ENCODE results near the gene RNF213. TPM values are rescaled to one million over a fixed set of nuclear protein-coding genes. Genes with fewer than 3 reads are reported as not detected.

RNF213 gene
- total RNA-seq, 2 donors from 2014 or later, result 98.8 to 99.3 TPM

- peak; percentile 78 for DNase-seq (ENCODE audit: low spot score)
Measured at GRCh38 chr17:80427366-80428282, 167.0 kb downstream of the RNF213 start.

DNA sequence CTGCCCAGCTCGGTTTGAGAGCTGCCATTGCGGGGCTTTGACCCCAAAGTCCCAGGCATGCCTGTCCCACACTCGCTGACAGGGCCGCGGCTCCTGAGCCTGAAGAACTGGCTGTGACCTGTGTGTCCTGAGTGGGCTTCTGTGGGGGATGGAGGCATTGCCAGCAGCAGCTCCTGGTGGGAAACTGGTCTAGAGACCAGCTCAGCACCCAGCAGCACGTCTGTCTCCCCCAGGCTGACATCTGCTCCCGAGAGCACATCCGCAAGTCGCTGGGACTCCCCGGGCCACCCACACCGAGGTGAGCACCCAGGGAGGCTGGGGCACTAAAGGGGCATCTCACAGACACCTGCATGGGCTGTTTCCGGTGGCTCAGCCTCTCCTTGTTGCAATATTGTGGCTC lies 167.7 kb downstream of the RNF213 start:
- peak; percentile 64 for DNase-seq (ENCODE audit: low spot score)
- intact Hi-C loops (cut with DNase I), result loop anchor here (1.0 to 10.0 kb wide), 4 partner anchors 24 to 676 kb away; no protein-coding TSS in a partner anchor

More at GRCh38 chr17:80427366-80428282, 167.0 kb downstream of the RNF213 start:
- intact Hi-C loops (cut with DNase I), result loop anchor here (1.0 to 10.0 kb wide), 5 partner anchors 25 to 677 kb away; no protein-coding TSS in a partner anchor

- no peak for DNase-seq (ENCODE audit: low spot score)
- intact Hi-C loops (cut with DNase I), result loop anchor here (1.0 to 10.0 kb wide), 4 partner anchors 24 to 676 kb away; no protein-coding TSS in a partner anchor
Measured at GRCh38 chr17:80428796-80429195, 168.1 kb downstream of the RNF213 start.

GRCh38 chr17:80429356-80430275 lies 169.0 kb downstream of the RNF213 start:
- DNase-seq (ENCODE audit: low spot score), result peak; percentile 71
- intact Hi-C loops (cut with DNase I), result loop anchor here (5.0 to 10.0 kb wide), 4 partner anchors 143 to 675 kb away; no protein-coding TSS in a partner anchor

DNA sequence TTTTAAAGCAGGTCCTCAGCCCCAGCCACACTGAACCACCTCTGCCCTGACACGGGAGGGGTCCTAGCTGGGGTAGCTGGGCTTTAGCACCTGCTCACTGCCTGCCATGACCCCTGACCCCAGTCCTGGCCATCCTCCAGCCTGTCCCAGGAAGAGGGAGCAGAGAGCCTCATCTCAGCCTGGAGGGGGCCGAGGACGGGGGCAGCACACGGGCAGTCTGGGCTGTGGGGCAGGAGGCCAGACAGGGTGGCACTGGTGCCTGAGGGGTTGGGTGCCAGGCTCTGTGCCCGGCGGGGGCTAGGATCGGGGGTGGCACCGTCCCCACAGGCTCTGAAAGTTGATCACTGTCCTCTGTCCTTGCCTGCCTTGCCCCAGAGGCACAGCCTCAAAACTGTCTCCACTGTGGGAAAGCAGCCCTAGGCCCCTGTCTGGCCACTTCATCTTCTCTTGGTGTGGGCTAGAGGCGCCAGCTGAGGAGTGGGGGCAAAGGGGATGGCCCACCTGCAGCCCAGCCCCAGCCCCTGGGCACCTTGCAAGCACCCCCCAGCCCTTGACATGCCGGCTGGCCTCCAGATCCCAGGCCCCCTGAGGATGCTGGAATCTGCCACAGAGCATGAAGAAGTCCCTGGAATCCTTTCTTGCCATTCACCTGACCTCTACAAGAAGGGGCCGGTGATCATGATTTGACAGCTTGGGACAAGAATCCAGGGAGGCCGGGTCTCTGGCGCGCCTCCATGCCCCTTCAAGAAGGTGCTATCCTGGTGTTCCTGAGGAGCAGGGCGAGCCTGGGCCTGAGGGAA lies 170.0 kb downstream of the RNF213 start:
- peak; percentile 61 for DNase-seq (ENCODE audit: low spot score)
- intact Hi-C loops (cut with DNase I), result loop anchor here in 1 of 2 donors (5.0 kb wide), 1 partner anchor 142 kb away; no protein-coding TSS in a partner anchor

DNA sequence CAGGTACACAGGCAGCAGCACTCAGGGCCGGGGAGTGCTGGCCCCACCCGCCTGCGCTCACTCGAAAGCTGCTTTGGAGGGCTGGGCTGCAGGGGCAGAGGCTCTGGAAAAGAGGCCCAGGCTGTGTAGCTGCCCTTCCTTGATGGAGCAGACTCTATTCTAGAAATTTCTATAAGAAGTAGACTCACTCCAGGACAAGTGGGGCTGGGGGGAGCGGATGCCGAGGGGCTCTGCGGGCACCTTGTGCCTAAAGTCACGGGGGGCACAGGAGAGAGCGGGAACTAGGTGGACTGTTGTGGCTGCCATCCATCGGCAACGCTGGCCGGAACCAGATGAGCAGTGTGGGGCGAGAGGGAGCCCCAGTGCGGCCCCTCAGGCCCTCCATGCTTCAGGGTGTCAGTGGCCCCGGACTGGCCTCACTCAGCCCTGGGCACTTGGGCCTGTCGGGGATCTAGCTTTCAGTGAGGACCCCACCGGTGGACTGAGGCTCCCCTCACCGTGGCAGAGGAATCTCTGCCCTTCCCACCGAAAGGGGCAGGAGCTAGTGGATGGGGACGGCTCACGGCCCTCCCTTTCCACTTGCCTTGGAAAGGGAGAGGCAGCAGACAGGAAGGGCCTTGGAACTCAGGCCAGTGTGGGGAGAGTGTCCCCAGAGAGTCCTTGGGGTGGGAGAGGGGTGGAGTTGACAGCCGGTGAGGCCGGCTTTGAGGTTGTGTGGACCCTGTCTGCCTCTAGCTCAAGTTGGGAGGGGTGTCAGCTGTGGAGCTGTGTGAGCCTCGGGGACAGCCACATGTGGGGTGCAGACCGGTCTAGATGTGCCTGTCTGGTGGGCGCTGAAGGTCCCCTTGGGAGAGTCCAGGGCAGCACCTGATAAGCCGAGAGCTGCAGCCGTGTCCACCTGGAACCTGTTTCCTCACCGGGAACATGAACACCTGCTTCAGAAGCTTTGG lies 170.9 kb downstream of the RNF213 start:
- intact Hi-C loops (cut with DNase I), result loop anchor here in 1 of 2 donors (5.0 kb wide), 1 partner anchor 141 kb away; no protein-coding TSS in a partner anchor
- DNase-seq (ENCODE audit: low spot score), result peak; percentile 72

DNA sequence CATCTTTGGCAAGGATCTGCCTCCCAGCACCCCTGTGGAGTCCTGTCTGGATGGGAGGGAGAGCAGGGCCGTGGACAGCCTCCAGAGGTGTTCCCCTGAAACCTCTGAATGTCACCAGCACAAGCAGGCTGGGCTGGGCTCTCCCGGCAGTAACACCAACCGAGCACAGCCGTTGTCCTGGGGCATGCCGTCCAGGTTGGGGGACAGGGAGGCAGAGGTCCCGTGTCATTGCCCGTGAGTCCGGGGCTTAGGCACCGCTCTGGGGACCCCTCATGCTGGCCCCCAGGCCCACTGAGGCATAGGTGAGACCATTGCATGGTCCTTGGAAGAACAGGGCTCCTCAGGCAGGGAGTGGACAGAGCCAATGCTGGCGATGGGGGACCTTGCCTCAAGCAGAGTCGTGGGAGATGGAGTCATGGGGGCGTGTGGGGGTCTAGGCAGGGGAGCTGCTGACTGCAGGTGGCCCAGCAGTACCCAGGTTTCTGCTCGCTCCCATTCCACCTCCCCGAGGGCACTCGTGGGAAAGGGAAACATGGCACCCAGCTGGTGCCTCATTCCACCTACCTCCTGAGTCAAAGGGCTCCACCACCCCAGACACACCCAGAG lies 171.8 kb downstream of the RNF213 start:
- intact Hi-C loops (cut with DNase I), result loop anchor here in 1 of 2 donors (5.0 kb wide), 1 partner anchor 140 kb away; no protein-coding TSS in a partner anchor

GRCh38 chr17:80432961-80433550 lies 172.4 kb downstream of the RNF213 start:
- intact Hi-C loops (cut with DNase I), result loop anchor here in 1 of 2 donors (5.0 kb wide), 1 partner anchor 139 kb away; no protein-coding TSS in a partner anchor

More for the DNA sequence above, 171.8 kb downstream of the RNF213 start:
- no peak for DNase-seq (ENCODE audit: low spot score)

GRCh38 chr17:80433916-80434666 lies 173.4 kb downstream of the RNF213 start:
- no peak for DNase-seq (ENCODE audit: low spot score)
- intact Hi-C loops (cut with DNase I), result loop anchor here in 1 of 2 donors (5.0 kb wide), 1 partner anchor 138 kb away; no protein-coding TSS in a partner anchor

More at GRCh38 chr17:80432961-80433550, 172.4 kb downstream of the RNF213 start:
- DNase-seq (ENCODE audit: low spot score), result no peak

DNA sequence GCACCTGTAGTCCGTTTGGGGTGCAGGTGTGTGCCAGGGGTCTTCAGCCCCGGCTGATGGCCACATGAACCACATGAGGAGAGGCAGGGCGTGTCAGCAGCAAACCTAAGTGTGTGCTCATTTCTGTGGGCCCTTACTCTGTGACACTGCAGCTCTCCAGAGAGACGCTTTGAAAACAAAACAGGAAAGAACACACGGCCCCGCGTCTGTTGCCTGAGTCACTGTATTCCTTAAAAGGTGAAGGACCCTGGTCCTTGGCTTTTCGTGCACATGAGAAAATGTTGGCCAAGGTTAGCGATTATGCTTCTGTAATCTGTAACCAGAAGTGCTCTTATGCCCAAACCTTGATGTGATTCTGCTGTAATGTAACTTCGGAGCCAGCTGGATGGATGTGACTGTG lies 176.9 kb downstream of the RNF213 start:
- no peak for DNase-seq (ENCODE audit: low spot score)
- intact Hi-C loops (cut with DNase I), result no loop called here

GRCh38 chr17:80438806-80439205 lies 178.2 kb downstream of the RNF213 start:
- intact Hi-C loops (cut with DNase I), result no loop called here
- DNase-seq (ENCODE audit: low spot score), result no peak

DNA sequence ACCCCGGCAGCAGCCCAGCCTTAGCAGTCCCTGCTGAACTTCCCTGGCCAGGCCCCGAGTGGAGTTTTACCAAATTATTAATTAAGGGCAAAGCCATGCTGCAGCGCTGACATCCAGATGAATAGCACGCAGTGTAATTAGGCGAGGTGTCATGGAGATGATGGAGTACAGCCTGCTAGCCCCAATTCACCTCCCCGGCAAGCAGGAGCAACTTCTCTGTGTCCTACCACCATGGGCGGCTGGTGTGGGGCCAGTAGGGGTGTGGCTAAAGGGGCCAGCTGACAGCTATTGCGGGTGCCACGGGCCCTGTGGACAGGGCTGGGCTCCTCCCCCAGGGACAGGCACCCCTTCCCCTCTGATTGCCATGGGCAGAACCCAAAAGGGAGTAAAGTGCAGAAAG lies 178.8 kb downstream of the RNF213 start:
- no peak for DNase-seq (ENCODE audit: low spot score)
- intact Hi-C loops (cut with DNase I), result no loop called here

DNA sequence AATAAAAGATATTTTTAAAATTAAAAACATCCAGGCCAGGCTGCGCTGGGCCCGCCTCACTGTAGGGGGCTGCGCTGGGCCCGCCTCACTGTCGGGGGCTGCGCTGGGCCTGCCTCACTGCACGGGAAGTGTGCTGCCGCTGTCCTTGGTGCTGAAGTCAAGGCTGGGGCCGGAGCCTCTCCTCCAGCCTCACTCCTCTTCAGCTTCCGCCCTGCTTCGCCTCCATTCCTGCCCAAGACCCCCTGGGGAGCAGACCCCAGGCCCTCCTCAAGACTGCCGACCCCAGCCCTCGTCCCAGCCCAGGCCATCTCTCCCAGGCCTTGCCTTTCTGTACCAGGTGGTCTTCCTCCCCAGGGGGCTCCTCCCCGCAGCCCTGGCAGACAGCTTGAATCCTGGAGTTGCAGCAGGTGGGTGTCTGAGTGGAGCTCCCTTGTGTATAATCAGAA lies 180.5 kb downstream of the RNF213 start:
- DNase-seq (ENCODE audit: low spot score), result no peak

DNA sequence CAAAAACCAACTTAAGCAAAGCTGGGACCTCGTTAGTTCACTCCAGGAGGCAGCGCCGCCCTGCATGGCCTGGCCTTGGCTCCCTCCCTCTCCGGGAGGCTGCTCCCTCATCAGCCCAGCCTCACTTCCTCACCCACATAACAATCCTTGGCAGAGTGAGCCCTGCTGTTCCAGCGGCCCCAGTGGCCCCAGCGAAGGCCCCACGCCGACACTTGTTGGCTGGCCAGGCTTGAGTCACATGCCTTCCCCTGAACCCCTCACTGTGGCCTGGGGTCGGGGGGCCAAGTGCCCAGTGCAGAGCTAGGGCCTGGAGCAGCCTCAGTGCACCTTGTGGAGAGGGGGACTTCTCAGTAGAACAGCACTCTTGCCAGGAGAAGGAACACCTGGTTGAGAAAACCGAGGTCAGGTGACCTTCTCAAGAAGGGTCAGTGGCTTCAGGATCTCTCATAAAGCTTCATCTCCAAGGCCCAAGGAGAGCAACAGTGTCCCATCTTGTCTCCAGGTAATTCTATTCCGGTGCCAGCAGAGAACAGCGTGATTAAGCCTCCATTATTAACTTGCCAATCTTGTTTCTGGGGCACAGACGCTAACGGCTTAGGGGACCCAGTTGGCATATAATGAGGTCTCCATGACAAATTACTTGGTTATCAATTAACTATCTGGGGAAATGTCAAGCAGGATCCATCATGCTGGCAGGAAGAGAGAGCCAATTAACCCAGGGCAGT lies 181.1 kb downstream of the RNF213 start:
- DNase-seq (ENCODE audit: low spot score), result no peak
- intact Hi-C loops (cut with DNase I), result no loop called here

More for the DNA sequence above, 180.5 kb downstream of the RNF213 start:
- intact Hi-C loops (cut with DNase I), result no loop called here

- no peak for DNase-seq (ENCODE audit: low spot score)
- intact Hi-C loops (cut with DNase I), result no loop called here
Measured at GRCh38 chr17:80442323-80442659, 181.6 kb downstream of the RNF213 start.
